Calu3 (cell line): ENCODE results near the gene XRCC4. TPM values are rescaled to one million over a fixed set of nuclear protein-coding genes. Genes with fewer than 3 reads are reported as not detected.

Experiments used
- BruUV-seq: library from RNA; stranded (reverse); fragments of 400-500 nt; replicated peaks from 2 replicates; lab custom pipeline; 2021; lab: Mats Ljungman, UMichigan
- CTCF ChIA-PET: fragments of 300-600 bp; sonication (Branson Sonifier 250); formaldehyde crosslinking; loops from one replicate; lab custom pipeline; 2022; ENCODE audit warnings: antibody characterized with exemption; lab: Charles Lee
- DNase-seq: peaks from one replicate; pipeline ENCODE4 v3.0.0; 2022
- H3K27ac Mint-ChIP-seq: one replicate; pipeline ENCODE4 v1.8.0; 2022; ENCODE audit warnings: mixed read lengths; ENCODE audit not compliant: unreplicated experiment
- H3K27me3 Mint-ChIP-seq: one replicate; pipeline ENCODE4 v1.8.0; 2022; ENCODE audit warnings: mixed read lengths; ENCODE audit not compliant: unreplicated experiment
- H3K36me3 Mint-ChIP-seq: one replicate; pipeline ENCODE4 v1.8.0; 2022; ENCODE audit warnings: mild to moderate bottlenecking, moderate library complexity, mixed read lengths; ENCODE audit not compliant: insufficient read depth, unreplicated experiment
- H3K4me1 Mint-ChIP-seq: one replicate; pipeline ENCODE4 v1.8.0; 2022; ENCODE audit warnings: mild to moderate bottlenecking, low read depth, mixed read lengths; ENCODE audit not compliant: unreplicated experiment
- H3K4me3 Mint-ChIP-seq: one replicate; pipeline ENCODE4 v1.8.0; 2022; ENCODE audit warnings: mild to moderate bottlenecking, low read depth, moderate library complexity, mixed read lengths; ENCODE audit not compliant: unreplicated experiment
- H3K9me3 Mint-ChIP-seq: one replicate; pipeline ENCODE4 v1.8.0; 2022; ENCODE audit warnings: low read depth, mixed read lengths; ENCODE audit not compliant: unreplicated experiment
- intact Hi-C: fragments of 100-400 bp; cut with micrococcal nuclease; formaldehyde crosslinking; loops from one replicate; pipeline ENCODE4 v1.10.0; 2022; ENCODE audit not compliant: unreplicated experiment
- total RNA-seq: library from RNA; stranded (reverse); gene quantifications from 2 replicates; pipeline ENCODE4 v1.2.3, GENCODE V29; 2022
- TF ChIP-seq, protein P1 (sequence below): fragments of 200-600 bp; IDR thresholded peaks from one replicate; pipeline ENCODE4 v1.8.0; 2022; ENCODE audit warnings: antibody characterized with exemption; ENCODE audit not compliant: unreplicated experiment

The XRCC4 gene
- total RNA-seq, 1 experiment from 2014 or later = 25.5 TPM

DNA sequence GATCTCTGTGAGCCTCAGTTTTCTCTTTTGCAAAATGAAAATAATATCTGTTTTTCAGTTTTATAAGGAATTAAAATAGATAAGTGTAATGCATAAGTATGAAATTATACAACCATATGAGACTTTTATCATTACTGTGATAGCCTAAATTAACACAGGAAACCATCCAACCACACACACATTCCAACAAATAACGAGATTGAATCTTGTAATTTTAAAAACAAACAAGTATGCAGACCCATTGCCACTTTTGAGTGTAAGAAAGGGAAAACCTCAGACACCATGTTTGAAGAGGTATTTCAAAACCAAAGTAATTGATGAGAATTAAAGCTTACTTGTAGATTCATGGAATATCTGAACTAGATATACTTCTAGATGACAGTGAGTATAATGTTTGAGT lies 32.0 kb downstream of the XRCC4 start:
- intact Hi-C loops = no loop called here
- Mint-ChIP-seq H3K4me1 (no peaks in the 10 kb centered on the region), H3K27ac (no peak overlapping the region), H3K36me3 (no peaks in the 10 kb centered on the region), H3K9me3 (no peaks in the 10 kb centered on the region), H3K4me3 (no peak overlapping the region), H3K27me3 (no peaks in the 10 kb centered on the region)
- CTCF ChIA-PET = interaction anchor here (1.0 kb wide), 1 partner anchor 32 kb away, joined by 4 read pairs; the partner anchor contains the start of genes TMEM167A and XRCC4
- TF ChIP-seq, protein P1, sequence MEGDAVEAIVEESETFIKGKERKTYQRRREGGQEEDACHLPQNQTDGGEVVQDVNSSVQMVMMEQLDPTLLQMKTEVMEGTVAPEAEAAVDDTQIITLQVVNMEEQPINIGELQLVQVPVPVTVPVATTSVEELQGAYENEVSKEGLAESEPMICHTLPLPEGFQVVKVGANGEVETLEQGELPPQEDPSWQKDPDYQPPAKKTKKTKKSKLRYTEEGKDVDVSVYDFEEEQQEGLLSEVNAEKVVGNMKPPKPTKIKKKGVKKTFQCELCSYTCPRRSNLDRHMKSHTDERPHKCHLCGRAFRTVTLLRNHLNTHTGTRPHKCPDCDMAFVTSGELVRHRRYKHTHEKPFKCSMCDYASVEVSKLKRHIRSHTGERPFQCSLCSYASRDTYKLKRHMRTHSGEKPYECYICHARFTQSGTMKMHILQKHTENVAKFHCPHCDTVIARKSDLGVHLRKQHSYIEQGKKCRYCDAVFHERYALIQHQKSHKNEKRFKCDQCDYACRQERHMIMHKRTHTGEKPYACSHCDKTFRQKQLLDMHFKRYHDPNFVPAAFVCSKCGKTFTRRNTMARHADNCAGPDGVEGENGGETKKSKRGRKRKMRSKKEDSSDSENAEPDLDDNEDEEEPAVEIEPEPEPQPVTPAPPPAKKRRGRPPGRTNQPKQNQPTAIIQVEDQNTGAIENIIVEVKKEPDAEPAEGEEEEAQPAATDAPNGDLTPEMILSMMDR = no peak
- no TSS peak for BruUV-seq
- DNase-seq = no peak

DNA sequence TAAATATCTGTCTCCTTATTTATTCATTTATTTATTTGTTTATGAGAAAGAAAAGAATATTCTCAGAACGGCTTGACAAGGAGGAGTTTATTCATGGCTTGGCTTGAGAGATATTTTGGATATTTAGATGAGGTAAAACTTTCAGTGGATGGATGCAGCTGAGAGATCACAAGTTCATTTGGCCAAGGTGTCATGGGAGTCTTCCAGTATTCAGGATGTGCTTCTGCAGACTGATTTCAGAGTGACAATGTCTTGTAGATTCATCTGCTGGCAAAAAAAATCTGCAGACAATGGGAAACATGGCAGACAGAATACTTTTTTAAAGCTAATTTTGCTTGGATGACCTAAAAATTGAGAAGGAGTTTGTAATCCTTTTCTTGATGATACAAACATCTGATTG lies 38.5 kb downstream of the XRCC4 start:
- intact Hi-C loops = no loop called here
- Mint-ChIP-seq H3K4me1 (no peaks in the 10 kb centered on the region), H3K27ac (no peak overlapping the region), H3K4me3 (no peak overlapping the region), H3K36me3 (peaks cover 5% of the 10 kb centered on the region), H3K9me3 (no peaks in the 10 kb centered on the region), H3K27me3 (no peaks in the 10 kb centered on the region)
- TF ChIP-seq, protein P1 = no peak
- no peak for DNase-seq
- no TSS peak for BruUV-seq
- CTCF ChIA-PET = no interaction called here

DNA sequence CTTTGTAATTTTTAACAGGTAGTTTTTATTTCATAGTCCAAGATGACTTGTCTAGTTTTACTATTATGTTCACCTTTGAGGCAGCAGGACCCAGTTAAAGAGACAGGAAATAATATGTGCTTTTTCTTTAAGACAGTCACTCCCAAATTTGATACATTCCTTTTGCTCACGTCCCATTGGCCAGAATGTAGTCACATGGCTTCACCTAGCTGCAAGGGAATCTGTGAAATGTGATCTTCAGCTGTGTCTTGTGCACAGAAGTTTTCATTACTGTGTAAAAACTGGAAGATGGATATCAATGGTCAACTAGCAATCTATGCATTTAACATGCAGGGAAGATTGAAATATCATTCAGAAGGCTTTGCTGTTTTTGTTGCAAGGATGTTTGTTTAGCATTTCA lies 41.1 kb downstream of the XRCC4 start:
- Mint-ChIP-seq H3K9me3 (no peaks in the 10 kb centered on the region), H3K4me1 (no peaks in the 10 kb centered on the region), H3K27me3 (no peaks in the 10 kb centered on the region), H3K27ac (no peak overlapping the region), H3K4me3 (no peak overlapping the region), H3K36me3 (peaks cover 5% of the 10 kb centered on the region)
- CTCF ChIA-PET = no interaction called here
- intact Hi-C loops = no loop called here
- TF ChIP-seq, protein P1 = no peak
- no TSS peak for BruUV-seq
- DNase-seq = no peak

DNA sequence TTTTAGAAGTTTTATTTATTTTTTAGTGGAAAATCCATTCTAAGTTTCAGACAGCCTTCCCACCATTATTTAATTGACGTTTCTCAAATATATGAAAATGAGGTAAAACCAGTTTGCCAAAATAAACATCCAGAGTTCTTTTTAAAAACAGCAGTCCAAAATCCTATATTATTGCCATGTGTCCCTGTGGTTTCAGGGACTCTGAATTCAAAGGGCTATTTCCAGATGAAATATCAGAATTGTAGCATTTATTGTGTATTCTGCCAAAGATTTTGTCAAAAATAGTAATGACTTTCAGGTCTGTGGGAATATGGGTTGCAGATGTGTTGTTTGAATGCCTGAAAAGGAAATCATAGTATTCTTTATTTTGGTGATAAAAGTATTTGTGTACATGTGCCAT lies 41.6 kb downstream of the XRCC4 start:
- peaks cover 5% of the 10 kb centered on the region for H3K36me3 Mint-ChIP-seq
- intact Hi-C loops = no loop called here
- TF ChIP-seq, protein P1 = no peak
- no peaks in the 10 kb centered on the region for H3K27me3 Mint-ChIP-seq
- no peak overlapping the region for H3K27ac Mint-ChIP-seq
- H3K4me1 Mint-ChIP-seq = no peaks in the 10 kb centered on the region
- no peak for DNase-seq
- no TSS peak for BruUV-seq
- no peak overlapping the region for H3K4me3 Mint-ChIP-seq
- CTCF ChIA-PET = no interaction called here
- H3K9me3 Mint-ChIP-seq = no peaks in the 10 kb centered on the region
